ENCODE measurements around the gene MYH6.

The MYH6 gene

GRCh38 chr14:23375527-23376251 lies 32.4 kb downstream of the MYH6 start:
- no peak for DNase-seq

- DNase-seq = no peak
Observed at GRCh38 chr14:23373041-23373440, 35.0 kb downstream of the MYH6 start.

GRCh38 chr14:23372509-23372908 lies 35.6 kb downstream of the MYH6 start, which contains the start of gene IL25:
Gene IL25 (plus strand): TSS chr14:23372809.
- DNase-seq = no peak

DNA sequence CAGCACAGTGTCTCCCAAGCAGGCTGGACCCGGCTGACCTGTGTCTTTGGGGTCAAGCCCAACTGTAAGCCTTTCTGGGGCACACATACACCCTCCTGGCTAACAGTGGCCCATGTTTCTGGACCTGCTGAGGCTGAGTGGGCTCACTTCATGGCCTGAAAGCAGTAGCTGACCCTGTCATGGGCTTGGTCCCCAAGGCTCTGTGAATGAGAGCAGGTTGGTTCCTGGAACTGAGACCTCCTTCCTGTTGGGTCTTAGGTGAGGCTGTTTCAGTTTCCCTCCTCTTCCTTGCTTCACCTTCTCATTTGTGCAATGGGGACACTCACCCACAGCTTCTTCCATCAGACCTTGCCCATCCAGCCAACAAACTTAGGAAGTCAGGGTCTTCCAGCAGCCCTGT lies 36.2 kb downstream of the MYH6 start:
- DNase-seq = no peak

DNA sequence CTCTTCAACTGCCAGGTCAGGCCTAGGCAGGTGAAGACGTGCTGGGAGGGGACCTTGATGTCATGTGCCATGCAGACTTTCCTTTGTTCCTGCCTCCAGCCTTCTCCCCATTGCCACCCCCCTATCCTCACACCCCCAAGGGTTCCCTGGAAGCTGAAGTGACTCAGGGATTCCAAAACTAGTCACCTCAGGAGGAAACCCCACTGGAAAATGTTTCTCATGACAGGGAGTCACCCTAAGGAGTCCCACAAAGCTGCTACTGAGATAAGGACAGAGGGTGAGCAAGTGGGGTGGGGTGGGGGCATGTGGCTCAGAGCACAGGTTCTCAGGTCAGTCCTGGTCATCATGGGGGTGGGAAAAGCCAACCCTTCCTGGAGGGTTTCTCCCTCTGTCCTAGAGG lies 37.9 kb downstream of the MYH6 start:
- no peak for DNase-seq

- DNase-seq = no peak
Observed at GRCh38 chr14:23366426-23366921, 41.6 kb downstream of the MYH6 start.

GRCh38 chr14:23365732-23366425 lies 42.2 kb downstream of the MYH6 start:
- DNase-seq = peak; percentile 87

DNA sequence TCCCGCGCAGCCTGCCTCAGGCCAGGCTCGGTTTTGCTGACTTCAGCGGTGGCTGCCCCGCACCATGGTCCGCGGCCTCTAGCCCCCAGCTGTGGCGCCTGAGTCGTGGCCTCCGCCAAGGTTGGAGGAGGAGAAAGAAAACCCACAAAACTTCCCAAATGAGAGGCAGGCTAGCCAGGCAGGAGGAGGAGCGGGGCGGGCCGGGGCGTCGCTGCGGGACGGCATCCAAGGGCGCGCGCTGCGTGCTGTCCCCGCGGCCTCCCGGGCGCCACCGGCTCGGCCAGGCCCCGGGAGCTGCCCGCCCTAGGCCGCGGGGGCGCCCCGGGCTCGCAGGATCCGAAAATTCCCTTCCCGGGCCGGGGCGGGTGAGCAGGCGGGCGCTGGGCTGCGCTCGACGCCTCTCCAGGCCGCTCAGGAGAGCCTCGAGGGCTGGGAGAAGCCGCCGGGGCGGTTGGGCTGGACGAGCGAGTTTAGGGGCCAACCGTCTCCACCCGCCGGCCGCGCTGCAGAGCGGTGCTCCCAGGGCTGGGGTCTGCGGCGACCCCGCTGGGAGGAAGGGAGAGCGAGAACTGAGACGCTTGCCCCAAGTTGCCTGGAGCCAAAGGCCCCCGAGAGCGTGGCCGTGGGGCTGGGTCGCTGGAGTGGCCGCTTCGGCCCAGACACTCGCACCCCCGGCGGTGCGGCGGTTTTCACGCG lies 42.9 kb downstream of the MYH6 start, which contains the start of gene EFS:
Gene EFS (minus strand): TSS at position 137 of the 696 bp plus-strand sequence. CDS start 147 bp downstream, outside the sequence.
- DNase-seq = peak; percentile 43

DNA sequence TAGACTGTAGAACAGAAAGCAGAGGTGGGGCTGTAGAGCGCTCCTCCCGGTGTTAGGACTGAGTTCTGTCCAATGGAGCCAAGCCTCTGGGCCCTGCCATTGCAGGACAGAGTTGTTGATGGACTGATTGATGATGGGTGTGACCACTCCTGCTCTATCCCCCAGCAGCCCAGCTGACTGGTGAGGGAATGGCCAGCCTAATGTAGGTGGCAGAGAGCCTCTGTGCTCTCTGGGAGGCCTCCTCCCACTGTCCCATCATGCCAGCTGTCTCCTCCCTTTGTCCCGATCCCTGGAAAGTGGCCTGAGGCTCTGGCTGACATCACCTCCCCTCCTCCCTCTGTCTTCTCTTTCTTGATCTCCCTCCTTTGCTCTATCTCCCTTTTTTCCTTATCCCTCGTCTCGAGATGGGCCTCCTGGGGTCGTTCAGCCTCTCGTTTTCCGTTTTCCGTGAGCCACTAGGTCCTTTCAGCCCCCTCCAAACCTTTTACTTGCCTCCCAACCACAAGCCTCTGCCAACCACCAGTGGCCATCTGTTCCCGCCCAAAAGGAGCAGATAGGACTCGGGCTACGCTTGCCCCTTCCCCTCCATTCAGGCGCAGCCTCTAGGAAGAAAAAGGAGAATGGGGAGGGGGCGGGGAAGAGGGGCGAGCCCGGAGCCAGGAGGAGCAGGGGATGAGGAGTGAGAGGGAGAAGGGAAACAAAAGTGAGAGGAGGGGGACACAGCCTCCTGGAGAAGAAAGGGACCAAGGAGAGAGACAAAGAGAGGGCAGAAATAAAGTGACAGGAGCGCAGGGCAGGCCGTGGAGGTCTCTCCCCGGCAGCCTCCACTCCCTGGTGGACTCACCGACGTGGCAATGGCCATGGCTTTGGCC lies 43.7 kb downstream of the MYH6 start:
- DNase-seq = peak; percentile 42

DNA sequence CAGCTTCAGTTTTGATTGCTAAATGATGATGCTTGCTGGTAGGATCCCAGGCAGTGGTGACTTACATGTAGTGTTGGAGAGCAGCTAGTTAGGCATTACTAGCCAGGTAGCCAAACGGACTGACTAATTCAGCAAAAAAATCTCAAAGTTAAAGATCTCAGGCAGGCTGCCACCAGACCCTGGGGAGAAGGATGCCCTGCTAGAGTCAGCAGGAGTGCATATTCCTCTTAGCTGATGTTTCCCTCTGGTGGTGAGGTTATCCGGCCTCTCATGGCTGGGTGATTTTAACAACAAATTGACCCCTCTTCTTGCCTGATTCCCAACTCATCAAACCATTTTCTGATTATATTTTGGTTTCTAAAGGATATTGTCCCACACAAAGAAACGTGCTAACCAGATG lies 45.9 kb downstream of the MYH6 start:
- DNase-seq = peak; percentile 25

DNA sequence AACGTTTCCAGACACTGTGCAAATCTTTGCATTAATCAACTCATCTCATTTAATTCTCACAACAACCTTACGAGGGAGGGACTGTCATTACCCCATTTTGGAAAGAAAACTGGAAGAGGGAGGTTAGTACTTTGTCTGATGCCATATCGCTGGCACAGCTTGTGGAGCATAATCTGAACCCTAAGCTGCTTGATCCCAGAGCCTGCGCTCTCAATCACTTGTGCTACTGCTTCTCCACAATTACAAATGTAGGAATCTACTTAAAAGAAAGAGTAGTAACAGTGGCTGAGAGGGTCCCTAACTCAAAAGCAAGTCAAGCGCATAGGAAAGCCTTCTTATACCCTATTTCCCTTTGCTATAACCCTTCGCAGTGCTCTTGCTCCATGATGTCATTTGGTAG lies 46.3 kb downstream of the MYH6 start:
- DNase-seq = no peak

DNA sequence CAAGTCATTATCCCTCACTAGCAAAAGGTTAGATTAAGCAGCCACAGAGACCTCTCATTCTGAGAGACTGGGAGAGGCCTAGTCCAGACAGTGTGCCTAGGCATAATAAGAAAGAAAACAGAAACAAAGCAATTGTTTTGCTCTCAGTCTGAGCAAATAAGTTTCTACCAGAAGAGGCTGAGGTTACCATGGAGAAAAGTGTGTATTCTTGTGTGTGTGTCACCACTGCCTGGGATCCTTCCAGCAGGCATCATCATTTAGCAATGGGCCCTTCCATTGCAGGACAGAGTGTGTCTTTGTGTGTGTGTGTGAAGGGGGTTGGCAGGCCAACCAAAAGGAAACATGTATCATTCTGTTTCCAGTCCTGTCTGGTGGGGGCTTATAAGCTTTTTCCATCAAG lies 46.8 kb downstream of the MYH6 start:
- peak; percentile 49 for DNase-seq

GRCh38 chr14:23360496-23360895 lies 47.6 kb downstream of the MYH6 start:
- no peak for DNase-seq

- no peak for DNase-seq
Observed at GRCh38 chr14:23359722-23360447, 48.2 kb downstream of the MYH6 start.

- no peak for DNase-seq
Observed at GRCh38 chr14:23359167-23359626, 48.9 kb downstream of the MYH6 start.

DNA sequence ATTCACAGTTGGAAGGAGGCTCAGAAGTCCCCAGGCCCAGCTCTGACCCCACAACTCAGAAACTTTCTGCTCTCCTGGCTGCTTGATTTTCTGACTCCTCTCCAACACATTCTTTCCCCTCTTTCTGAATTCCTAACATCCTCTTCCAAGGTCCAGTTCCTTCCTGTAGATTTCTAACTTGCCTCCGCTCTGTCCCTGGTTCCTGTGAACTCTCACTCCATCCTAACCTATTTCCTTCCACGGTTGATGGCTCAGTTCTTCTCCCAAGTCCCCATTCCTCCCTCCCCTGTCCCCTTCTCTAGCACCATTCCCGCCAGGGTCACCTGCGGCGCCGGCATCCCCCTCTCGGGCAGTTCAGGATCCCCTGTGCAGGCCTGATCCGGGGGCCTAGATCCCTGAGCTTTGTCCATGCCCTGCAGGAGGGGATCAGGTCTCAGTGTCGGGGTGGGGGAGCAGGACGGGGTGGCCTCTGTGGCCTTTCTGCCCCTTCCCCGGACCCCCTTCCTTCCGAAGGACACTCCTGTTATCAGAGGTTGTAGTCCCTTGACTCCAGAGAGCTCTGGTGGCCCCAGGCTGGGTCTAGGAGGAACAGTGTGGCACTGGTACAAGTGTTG lies 49.4 kb downstream of the MYH6 start:
- no peak for DNase-seq

GRCh38 chr14:23358042-23358441 lies 50.0 kb downstream of the MYH6 start:
- no peak for DNase-seq

GRCh38 chr14:23357261-23357660 lies 50.8 kb downstream of the MYH6 start:
- no peak for DNase-seq

DNA sequence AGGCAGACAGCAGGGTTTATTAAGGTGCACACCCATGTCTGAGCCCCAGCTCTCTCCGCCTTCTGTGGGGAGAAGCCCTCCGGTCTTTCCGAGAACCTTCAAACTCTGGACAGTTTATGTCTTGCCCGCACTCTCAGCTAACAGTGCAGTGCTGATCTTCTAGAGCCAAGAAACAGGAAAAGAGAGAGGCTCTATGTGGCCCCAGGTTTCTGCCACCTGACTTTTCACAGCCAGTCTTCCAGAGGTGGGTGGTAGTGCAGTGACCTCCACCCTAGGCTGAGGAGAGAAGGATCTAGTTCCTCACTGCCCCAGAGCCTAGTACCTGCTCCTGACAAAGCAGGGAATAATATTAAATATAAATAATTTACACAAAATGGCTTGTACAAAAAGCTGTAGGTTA lies 51.4 kb downstream of the MYH6 start:
- no peak for DNase-seq

DNA sequence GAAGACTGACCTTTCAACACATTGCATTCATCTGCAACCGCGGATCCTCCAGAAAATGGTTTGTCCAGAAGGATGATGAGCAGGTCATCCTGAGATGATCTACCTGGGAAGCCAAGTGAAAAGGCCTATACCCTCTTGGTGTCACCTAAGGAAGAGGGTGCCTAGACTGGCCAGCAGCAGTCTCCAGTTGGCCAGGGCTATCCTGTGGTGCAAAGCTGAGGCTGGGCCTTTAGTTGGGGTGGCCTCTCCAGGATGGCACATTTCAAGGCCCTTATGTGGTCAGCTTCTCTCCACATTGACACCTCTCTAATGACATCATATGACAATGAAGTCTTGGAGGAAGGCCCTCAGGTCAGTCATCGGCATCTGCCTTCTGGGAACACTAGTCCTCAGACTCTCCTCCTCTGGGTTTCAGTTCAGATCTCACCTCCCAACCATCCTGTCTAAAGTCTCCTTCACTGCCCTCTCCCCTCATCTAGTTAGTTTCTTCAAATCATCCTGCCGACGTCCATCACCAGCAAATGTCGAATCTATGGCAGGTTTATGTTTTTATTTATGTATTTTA lies 52.1 kb downstream of the MYH6 start:
- no peak for DNase-seq

DNA sequence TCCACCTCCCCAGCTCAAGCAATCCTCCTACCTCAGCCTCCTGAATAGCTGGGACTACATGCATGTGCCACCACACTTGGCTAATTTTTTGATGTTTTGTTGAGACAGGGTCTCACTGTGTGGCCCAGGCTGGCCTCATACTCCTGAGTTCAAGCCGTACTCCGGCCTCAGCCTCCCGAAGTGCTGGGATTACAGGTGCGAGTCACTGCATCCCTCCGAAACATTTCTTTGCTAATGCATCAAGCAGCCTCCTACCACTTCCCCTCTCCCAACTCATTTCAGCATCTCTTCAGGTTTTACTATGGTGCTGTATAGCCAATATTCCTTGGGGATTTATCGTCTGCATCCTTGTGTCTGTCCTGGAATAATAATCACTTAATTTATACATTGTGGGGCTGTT lies 53.1 kb downstream of the MYH6 start:
- no peak for DNase-seq
